RWPE1 (cell line): Measurements from ENCODE around the gene FSTL4.

Experiments
- CTCF ChIA-PET: fragments of 350-600 bp; sonication (Branson Sonifier 250); formaldehyde crosslinking; extraction: SDS; loops from one replicate; lab custom pipeline; 2021; lab: Yijun Ruan, JAX
- POLR2A ChIA-PET: fragments of 400-600 bp; formaldehyde crosslinking; extraction: SDS; loops from one replicate; lab custom pipeline; 2020; ENCODE audit warnings: antibody characterized with exemption; ENCODE audit not compliant: low non-redundant PET; lab: Yijun Ruan, JAX
- DNase-seq: peaks from one replicate; pipeline ENCODE4 v3.0.0; 2012; ENCODE audit warnings: low spot score
- H3K27ac ChIP-seq: fragments of 450-650 bp; 2 replicates; pipeline ENCODE4 v1.5.1; 2017
- TF ChIP-seq, protein P1 (sequence below): fragments of 450-650 bp; conservative IDR thresholded peaks from 2 replicates; pipeline ENCODE4 v1.5.1; 2017; ENCODE audit warnings: low read depth, mild to moderate bottlenecking

Gene FSTL4

DNA sequence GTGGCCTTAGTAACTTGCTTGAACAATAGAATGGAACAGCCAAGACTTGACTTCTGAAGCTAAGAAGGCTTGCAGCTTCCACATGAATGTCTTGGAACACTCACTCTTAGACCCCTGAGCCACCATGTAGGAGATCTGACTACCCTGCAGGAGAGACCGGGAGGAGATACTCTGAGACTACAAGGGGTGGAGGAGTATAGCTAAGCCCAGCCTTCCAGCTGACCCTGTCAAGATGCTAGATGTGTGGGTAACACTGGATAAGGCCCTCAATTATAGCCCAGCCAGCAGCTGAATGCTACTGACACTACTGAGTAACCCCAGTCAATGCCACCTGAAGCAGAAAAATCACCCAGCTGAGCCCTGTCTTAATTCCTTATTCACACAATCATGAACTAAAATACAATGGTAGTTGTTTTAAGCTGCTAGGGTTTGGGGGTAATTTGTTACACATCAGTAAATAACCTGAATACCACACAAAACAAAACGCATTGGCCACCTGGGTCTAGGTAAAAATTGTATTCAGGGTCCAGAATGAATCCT, 180.9 kb downstream of the FSTL4 start:
- ChIA-PET CTCF (interaction anchor here (0.5 to 0.7 kb wide), 2 partner anchors 320 to 604 kb away, joined by 3 to 5 read pairs; no protein-coding TSS in a partner anchor), POLR2A (no interaction called here)
- DNase-seq = no peak
- H3K27ac ChIP-seq = no peak overlapping the region
- TF ChIP-seq, protein P1, sequence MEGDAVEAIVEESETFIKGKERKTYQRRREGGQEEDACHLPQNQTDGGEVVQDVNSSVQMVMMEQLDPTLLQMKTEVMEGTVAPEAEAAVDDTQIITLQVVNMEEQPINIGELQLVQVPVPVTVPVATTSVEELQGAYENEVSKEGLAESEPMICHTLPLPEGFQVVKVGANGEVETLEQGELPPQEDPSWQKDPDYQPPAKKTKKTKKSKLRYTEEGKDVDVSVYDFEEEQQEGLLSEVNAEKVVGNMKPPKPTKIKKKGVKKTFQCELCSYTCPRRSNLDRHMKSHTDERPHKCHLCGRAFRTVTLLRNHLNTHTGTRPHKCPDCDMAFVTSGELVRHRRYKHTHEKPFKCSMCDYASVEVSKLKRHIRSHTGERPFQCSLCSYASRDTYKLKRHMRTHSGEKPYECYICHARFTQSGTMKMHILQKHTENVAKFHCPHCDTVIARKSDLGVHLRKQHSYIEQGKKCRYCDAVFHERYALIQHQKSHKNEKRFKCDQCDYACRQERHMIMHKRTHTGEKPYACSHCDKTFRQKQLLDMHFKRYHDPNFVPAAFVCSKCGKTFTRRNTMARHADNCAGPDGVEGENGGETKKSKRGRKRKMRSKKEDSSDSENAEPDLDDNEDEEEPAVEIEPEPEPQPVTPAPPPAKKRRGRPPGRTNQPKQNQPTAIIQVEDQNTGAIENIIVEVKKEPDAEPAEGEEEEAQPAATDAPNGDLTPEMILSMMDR = no peak

DNA sequence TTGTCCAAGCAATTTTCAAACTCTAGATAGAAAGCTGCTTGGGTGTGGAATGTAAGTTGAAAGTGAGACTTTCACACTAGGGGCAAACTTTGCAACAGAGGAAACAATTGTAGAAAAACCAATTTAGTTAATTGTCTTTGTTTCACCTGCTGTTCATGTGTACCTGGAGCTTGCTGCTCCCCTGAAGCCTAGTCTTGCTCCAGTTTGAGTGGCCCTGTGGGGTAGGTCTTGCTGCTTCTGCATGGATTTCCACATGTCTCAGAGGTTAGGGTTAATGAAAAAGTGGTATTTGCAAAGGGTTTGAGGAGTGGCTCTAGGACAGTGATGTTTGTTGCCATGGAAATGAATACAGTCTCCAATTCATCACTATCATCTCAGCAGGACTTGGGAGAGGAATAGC, 182.2 kb downstream of the FSTL4 start:
- no peak for DNase-seq
- H3K27ac ChIP-seq = no peak overlapping the region
- ChIA-PET POLR2A (no interaction called here), CTCF (interaction anchor here (0.7 kb wide), 1 partner anchor 439 kb away, joined by 3 read pairs; no protein-coding TSS in a partner anchor)
- TF ChIP-seq, protein P1 = no peak

DNA sequence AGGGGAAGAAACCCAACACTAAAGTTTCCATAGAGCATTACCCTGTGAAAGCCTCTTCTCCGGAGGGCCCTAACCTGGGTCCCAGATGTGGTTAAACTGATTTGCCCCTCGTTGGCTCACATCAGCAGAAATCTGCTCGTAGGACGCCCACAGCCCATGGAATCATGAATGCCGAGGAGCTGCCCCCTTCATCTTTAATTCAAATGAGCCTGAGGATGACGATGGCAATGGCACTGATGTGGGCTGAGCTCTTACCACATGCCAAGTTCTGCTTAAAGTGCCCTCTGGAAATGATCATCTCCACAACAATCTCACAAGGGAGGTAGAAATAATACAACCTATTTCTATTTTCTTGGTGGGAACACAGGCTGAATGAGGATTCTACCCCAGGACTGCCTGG, 183.3 kb downstream of the FSTL4 start:
- ChIA-PET CTCF (no interaction called here), POLR2A (no interaction called here)
- TF ChIP-seq, protein P1 = no peak
- H3K27ac ChIP-seq = no peak overlapping the region
- no peak for DNase-seq

DNA sequence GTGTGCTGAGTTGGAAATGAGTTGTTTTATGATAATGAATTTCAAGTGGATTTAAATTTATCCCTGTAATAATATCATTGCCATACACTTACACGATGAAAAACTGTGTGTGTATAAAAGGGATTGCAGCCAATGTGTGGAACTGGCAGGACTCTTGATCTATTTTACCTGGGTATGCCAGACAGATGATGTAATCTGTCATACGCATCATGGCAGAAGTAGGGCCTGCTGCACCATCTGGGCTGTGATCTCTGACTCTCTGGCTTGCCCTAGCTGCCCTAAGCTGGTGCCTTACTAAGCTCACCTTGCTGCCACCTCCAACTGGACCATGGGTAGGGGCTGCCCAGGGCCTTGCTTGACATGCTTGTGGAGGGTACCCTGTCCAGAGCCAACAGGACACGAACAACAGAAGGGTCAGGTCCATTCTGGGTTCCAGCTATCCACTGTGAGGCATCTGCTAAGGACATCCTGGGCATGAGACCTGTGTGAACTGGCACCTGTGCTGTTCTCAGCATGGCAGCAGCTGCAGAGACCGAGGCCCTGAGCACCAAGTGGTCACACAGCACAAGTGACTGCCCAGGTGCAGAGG, 184.2 kb downstream of the FSTL4 start:
- H3K27ac ChIP-seq = no peak overlapping the region
- ChIA-PET CTCF (no interaction called here), POLR2A (no interaction called here)
- TF ChIP-seq, protein P1 = no peak
- no peak for DNase-seq

DNA sequence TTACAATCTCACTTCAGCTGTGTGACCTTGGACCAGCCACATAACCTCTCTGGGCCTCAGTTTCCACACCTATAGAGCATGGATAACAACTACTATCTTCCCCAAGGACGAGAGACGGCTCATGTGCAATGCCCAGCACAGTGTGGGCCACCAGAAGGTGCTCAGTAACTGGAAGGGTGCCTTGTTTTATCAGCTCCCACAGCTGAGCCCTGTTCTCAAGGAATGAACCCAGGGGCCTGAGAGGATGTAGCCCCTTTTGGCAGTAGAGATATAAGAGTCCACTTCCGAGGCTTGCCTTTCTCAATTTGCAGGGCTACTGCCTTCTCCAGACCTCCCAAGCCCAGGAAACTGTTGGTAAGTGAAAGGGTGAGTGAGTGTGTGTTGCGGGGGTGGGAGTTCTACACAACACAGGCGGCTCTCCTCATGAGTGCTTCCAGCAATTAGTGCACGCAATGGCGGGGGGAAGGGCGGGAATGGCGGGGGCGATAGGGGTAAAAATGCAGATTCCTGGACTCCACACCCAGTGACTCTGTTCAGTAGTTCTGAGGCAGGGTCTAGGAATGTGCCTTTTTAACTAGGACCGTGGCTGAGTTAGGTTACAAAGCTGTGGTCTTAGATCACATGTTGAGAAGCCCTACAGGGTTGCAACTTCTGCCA, 185.1 kb downstream of the FSTL4 start:
- TF ChIP-seq, protein P1 = no peak
- no peak for DNase-seq

DNA sequence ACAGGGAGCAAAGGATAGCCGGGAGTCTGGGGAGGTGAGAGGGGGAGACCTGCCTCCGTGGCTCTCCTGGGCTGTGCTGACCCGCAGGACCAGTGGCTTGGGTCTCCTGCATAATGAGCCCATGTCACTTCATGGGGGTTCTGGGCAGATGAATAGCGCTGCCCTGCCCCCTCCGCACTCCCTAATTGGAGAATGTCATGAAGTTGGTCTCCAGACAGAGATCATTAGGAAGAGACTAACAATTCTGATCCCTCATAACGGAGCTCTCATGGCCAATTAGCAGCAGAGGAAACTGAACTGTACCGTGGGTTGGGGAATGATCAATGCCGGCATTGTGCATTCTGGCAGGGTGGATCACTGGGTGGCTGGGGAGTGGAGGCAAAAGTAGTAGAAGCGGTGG, 186.1 kb downstream of the FSTL4 start:
- no peak for DNase-seq
- ChIA-PET CTCF (interaction anchor here (0.6 to 1.6 kb wide), 4 partner anchors 7 to 342 kb away, joined by 3 to 8 read pairs (median 4); no protein-coding TSS in a partner anchor), POLR2A (no interaction called here)
- no peak overlapping the region for H3K27ac ChIP-seq
- TF ChIP-seq, protein P1 = no peak

More for the DNA sequence above, 185.1 kb downstream of the FSTL4 start:
- CTCF ChIA-PET = interaction anchor here (0.5 kb wide), 2 partner anchors 163 to 718 kb away, joined by 3 to 5 read pairs; no protein-coding TSS in a partner anchor
- no peak overlapping the region for H3K27ac ChIP-seq
- POLR2A ChIA-PET = no interaction called here
